ENCODE measurements around the gene NR5A2.

NR5A2 gene

DNA sequence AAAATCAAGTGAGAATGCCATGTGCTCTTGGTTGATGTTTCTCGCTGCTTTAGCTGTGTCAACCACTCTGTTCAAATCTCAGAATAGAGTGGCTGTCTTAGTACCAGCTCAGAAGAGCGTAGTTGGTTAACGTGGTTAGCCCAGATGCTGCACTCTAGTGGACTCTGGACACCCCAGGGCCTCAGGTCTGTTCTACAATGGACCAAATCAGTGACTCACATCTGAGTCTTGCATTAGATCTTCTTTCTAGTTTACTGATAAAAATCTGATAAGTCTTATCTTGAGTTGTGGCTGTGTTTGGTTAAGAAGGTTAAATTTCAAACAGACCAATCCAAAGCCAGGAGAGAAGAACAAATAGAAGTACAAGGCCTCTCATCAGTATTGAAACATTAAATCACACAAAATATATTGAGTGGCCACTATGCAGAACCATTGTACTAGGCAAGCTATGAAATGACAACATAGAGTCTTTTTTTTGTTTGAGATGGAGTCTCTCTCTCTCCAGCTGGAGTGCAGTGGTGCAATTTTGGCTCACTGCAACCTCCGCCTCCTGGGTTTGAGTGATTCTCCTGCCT is 104.1 kb downstream of the NR5A2 start:
- Histone ChIP-seq H3K36me3 (ENCODE audit: control insufficient read depth, low read depth, low read length) (no peaks in the 10 kb centered on the region), H3K4me1 (ENCODE audit: control insufficient read depth, low read depth, low read length) (peaks cover 14% of the 10 kb centered on the region), H3K27me3 (ENCODE audit: control insufficient read depth, insufficient read depth, low read length) (no peaks in the 10 kb centered on the region), H3K27ac (ENCODE audit: low read length) (no peak overlapping the region), H3K4me3 (ENCODE audit: low read length) (no peak overlapping the region), H3K9me3 (ENCODE audit: control insufficient read depth, low read depth, low read length) (no peaks in the 10 kb centered on the region), H3K9ac (ENCODE audit: low read length) (no peak overlapping the region)

DNA sequence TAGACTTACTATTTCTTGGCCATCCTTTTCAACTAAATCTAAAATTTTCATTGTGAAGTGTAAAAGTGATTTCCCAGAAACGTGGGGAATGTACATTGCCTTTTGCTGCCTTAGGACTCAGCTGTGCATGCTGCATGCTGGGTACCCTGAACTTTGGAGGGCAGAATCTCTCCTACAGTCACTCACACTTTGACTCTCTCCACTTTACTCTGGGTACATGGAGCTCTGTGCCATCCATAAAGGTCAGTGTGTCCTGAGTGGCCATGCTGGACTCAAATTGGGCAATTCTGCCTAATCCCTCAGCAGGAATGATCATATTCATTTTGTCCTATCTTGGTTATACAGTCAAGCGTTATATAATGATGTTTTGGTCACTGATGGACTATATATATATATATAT is 105.6 kb downstream of the NR5A2 start:
- no peaks in the 10 kb centered on the region for H3K9me3 ChIP-seq (ENCODE audit: control insufficient read depth, low read depth, low read length)
- H3K9ac ChIP-seq (ENCODE audit: low read length): no peak overlapping the region
- H3K4me1 ChIP-seq (ENCODE audit: control insufficient read depth, low read depth, low read length): peaks cover 14% of the 10 kb centered on the region
- H3K4me3 ChIP-seq (ENCODE audit: low read length): no peak overlapping the region
- no peaks in the 10 kb centered on the region for H3K36me3 ChIP-seq (ENCODE audit: control insufficient read depth, low read depth, low read length)
- H3K27me3 ChIP-seq (ENCODE audit: control insufficient read depth, insufficient read depth, low read length): no peaks in the 10 kb centered on the region
- no peak overlapping the region for H3K27ac ChIP-seq (ENCODE audit: low read length)

DNA sequence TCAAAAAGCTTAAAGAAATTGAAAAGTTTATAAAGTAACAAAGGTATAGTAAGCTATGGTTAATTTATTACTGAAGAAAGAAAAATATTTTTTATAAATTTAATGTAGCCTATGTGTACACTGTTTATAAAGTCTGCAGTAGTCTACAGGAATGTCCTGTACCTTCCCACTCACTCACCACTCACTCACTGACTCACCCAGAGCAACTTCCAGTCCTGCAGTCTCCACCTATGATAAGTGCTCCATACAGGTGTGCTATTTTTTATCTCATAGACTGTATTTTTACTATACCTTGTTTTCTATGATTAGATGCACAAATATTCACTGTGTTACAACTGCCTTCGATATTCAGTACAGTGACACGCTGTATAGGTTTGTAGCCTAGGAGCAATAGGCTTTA is 106.6 kb downstream of the NR5A2 start:
- H3K36me3 ChIP-seq (ENCODE audit: control insufficient read depth, low read depth, low read length): no peaks in the 10 kb centered on the region
- H3K9me3 ChIP-seq (ENCODE audit: control insufficient read depth, low read depth, low read length): no peaks in the 10 kb centered on the region
- H3K4me3 ChIP-seq (ENCODE audit: low read length): no peak overlapping the region
- H3K4me1 ChIP-seq (ENCODE audit: control insufficient read depth, low read depth, low read length): peaks cover 10% of the 10 kb centered on the region
- H3K27me3 ChIP-seq (ENCODE audit: control insufficient read depth, insufficient read depth, low read length): no peaks in the 10 kb centered on the region
- no peak overlapping the region for H3K27ac ChIP-seq (ENCODE audit: low read length)
- no peak overlapping the region for H3K9ac ChIP-seq (ENCODE audit: low read length)

DNA sequence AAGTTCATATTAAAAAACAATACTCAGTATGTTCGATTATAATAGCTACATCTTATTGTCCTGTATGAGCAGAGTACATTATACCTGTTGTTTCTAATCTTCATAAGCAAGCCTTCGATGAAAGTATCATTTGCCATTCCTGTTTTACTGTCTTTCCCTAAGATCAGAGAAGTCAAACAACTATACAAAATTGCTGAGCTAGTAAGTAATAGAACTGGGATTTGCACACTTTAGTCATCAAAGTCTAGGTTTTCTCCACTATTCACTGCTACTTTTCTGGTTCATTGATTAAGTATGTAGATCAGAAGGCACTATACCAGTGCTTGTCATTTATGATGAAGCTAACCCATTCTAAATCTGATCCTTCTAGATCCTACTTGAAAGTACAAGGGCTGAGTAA is 108.9 kb downstream of the NR5A2 start:
- H3K4me1 ChIP-seq (ENCODE audit: control insufficient read depth, low read depth, low read length): no peaks in the 10 kb centered on the region
- no peak overlapping the region for H3K9ac ChIP-seq (ENCODE audit: low read length)
- H3K36me3 ChIP-seq (ENCODE audit: control insufficient read depth, low read depth, low read length): no peaks in the 10 kb centered on the region
- no peak overlapping the region for H3K27ac ChIP-seq (ENCODE audit: low read length)
- H3K4me3 ChIP-seq (ENCODE audit: low read length): no peak overlapping the region
- no peaks in the 10 kb centered on the region for H3K27me3 ChIP-seq (ENCODE audit: control insufficient read depth, insufficient read depth, low read length)
- H3K9me3 ChIP-seq (ENCODE audit: control insufficient read depth, low read depth, low read length): no peaks in the 10 kb centered on the region

DNA sequence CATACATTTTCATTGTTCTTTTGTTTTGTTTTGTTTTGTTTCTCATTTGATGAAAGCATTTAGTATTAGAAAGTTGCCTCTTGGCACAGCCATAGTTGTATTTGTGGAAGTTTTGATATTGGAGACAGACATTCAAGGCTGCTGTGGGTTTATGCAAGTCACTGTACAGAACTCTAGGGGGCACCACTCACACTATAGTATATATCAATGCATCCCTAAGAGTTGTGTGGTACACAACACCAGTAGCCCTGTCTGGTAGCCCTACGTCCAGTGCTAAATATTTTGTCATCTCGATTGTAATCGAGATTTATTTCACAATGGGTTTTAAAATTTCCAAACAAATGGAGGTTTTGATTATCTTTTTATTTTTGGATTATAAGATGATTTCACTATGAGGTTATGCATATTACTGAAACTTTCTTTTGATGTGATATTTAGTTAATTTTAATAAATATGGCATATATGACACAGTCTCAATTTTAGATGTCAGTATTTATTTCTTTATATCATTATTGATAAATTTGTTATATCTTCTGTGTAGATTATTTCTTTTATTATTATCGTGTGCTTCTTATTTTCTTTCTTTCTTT is 112.2 kb downstream of the NR5A2 start:
- Histone ChIP-seq H3K27me3 (ENCODE audit: control insufficient read depth, insufficient read depth, low read length) (no peaks in the 10 kb centered on the region), H3K9ac (ENCODE audit: low read length) (no peak overlapping the region), H3K4me1 (ENCODE audit: control insufficient read depth, low read depth, low read length) (no peaks in the 10 kb centered on the region), H3K9me3 (ENCODE audit: control insufficient read depth, low read depth, low read length) (no peaks in the 10 kb centered on the region), H3K4me3 (ENCODE audit: low read length) (no peak overlapping the region), H3K36me3 (ENCODE audit: control insufficient read depth, low read depth, low read length) (no peaks in the 10 kb centered on the region), H3K27ac (ENCODE audit: low read length) (no peak overlapping the region)

DNA sequence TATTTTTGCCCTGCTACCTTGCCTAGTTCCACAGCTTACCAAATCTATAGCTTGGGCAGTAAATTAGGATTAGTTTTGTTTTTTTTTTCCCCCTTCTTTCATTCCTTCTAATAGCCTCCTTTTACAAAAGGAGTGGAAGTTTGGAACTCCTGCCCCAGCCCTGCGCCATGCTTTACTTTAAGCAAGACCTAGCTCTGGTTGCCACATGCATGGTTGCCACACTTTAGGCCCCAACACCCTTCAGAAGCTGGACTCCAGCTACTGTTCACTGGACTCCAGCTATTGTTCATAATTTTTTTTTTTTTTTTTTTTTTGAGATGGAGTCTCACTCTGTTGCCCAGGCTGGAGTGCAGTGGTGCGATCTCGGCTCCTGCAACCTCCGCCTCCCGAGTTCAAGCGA is 115.8 kb downstream of the NR5A2 start:
- Histone ChIP-seq H3K9ac (ENCODE audit: low read length) (no peak overlapping the region), H3K36me3 (ENCODE audit: control insufficient read depth, low read depth, low read length) (no peaks in the 10 kb centered on the region), H3K27me3 (ENCODE audit: control insufficient read depth, insufficient read depth, low read length) (no peaks in the 10 kb centered on the region), H3K9me3 (ENCODE audit: control insufficient read depth, low read depth, low read length) (no peaks in the 10 kb centered on the region), H3K4me1 (ENCODE audit: control insufficient read depth, low read depth, low read length) (no peaks in the 10 kb centered on the region), H3K4me3 (ENCODE audit: low read length) (no peak overlapping the region), H3K27ac (ENCODE audit: low read length) (no peak overlapping the region)

DNA sequence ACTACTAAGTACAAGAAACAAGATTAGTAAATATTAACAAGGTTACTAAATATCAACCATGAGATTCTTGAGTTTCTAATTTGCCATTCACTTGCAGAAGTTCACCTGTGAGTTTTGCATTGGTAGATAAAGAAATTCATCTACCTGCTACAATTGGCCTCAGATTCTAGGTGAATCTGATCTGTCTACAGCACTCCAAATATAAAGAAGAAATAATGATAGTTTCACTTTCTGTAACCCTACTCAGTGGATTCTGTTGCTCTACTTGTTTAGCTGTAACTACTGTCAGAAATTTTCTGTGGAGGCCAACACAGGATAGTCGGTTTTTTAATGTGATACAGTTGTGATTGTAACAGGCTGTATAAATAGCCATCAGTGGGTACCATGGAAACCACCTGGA is 118.6 kb downstream of the NR5A2 start:
- Histone ChIP-seq H3K9me3 (ENCODE audit: control insufficient read depth, low read depth, low read length) (no peaks in the 10 kb centered on the region), H3K4me1 (ENCODE audit: control insufficient read depth, low read depth, low read length) (no peaks in the 10 kb centered on the region)

DNA sequence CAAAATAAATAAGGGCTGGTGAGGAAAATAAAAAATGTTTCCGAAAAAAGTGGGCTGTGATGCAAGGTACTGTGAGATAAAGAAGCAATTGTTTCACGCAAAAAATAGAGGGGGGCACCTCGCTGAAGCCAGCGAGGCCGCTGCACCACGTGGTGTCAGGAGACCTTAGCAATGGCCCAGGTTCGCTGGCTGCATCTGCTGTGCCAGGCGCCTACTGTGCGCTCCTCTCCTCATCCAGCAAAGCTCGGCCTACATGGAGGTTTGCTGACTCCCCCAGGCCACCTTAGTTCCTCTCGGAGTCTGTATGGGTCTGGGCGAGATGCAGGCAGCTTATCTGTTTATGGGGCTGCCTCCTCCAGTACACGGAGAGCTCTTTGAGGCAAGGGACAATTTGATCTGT is 119.6 kb downstream of the NR5A2 start:
- Histone ChIP-seq H3K27me3 (ENCODE audit: control insufficient read depth, insufficient read depth, low read length) (no peaks in the 10 kb centered on the region), H3K9ac (ENCODE audit: low read length) (no peak overlapping the region), H3K36me3 (ENCODE audit: control insufficient read depth, low read depth, low read length) (no peaks in the 10 kb centered on the region), H3K4me1 (ENCODE audit: control insufficient read depth, low read depth, low read length) (no peaks in the 10 kb centered on the region), H3K9me3 (ENCODE audit: control insufficient read depth, low read depth, low read length) (no peaks in the 10 kb centered on the region), H3K27ac (ENCODE audit: low read length) (no peak overlapping the region), H3K4me3 (ENCODE audit: low read length) (no peak overlapping the region)

More for the DNA sequence above, 118.6 kb downstream of the NR5A2 start:
- no peak overlapping the region for H3K27ac ChIP-seq (ENCODE audit: low read length)
- H3K4me3 ChIP-seq (ENCODE audit: low read length): no peak overlapping the region
- no peaks in the 10 kb centered on the region for H3K27me3 ChIP-seq (ENCODE audit: control insufficient read depth, insufficient read depth, low read length)
- H3K36me3 ChIP-seq (ENCODE audit: control insufficient read depth, low read depth, low read length): no peaks in the 10 kb centered on the region
- no peak overlapping the region for H3K9ac ChIP-seq (ENCODE audit: low read length)

DNA sequence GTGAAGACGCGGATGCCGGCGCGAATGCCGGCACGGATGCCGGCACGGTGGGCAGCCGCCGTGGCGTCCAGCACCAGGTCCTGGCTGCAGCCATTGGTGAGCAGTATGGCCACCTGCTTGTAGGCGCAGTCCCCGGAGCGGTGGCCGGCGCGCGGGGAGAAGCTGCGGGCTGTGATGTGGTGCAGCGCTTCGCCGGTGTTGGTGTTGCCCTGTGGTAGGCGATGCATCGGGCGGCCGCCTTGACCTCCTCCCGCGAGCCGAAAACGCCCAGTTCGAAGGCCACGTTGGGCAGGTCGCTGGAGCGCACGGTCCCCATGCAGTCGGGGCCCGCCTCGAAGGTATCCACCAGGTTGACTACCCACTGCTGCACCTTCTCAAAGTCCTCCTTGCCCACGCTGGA is 120.2 kb downstream of the NR5A2 start:
- H3K27ac ChIP-seq (ENCODE audit: low read length): no peak overlapping the region

DNA sequence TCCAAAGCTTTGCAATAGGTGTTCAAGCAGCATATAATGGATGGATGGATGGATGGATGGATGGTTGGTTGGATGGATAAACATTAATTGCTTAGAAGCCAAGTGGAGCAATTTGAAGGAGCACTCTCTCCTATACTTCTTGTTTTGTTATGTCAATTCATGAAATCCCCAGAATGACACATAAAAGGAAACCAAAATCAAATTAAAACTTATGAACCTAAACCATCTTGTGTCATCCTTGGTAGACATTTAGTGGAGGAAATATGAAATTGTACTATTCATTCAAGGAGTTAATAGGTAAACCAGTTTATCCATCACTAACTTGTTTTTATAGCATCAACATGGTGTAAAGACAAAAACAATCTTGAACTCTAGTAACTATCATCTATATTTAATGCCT is 122.5 kb downstream of the NR5A2 start:
- Histone ChIP-seq H3K27ac (ENCODE audit: low read length) (no peak overlapping the region), H3K4me1 (ENCODE audit: control insufficient read depth, low read depth, low read length) (no peaks in the 10 kb centered on the region), H3K4me3 (ENCODE audit: low read length) (no peak overlapping the region), H3K9ac (ENCODE audit: low read length) (no peak overlapping the region), H3K36me3 (ENCODE audit: control insufficient read depth, low read depth, low read length) (no peaks in the 10 kb centered on the region), H3K27me3 (ENCODE audit: control insufficient read depth, insufficient read depth, low read length) (no peaks in the 10 kb centered on the region), H3K9me3 (ENCODE audit: control insufficient read depth, low read depth, low read length) (no peaks in the 10 kb centered on the region)

More for the DNA sequence above, 120.2 kb downstream of the NR5A2 start:
- Histone ChIP-seq H3K9ac (ENCODE audit: low read length) (no peak overlapping the region), H3K36me3 (ENCODE audit: control insufficient read depth, low read depth, low read length) (no peaks in the 10 kb centered on the region), H3K4me3 (ENCODE audit: low read length) (no peak overlapping the region), H3K9me3 (ENCODE audit: control insufficient read depth, low read depth, low read length) (no peaks in the 10 kb centered on the region), H3K27me3 (ENCODE audit: control insufficient read depth, insufficient read depth, low read length) (no peaks in the 10 kb centered on the region), H3K4me1 (ENCODE audit: control insufficient read depth, low read depth, low read length) (no peaks in the 10 kb centered on the region)

DNA sequence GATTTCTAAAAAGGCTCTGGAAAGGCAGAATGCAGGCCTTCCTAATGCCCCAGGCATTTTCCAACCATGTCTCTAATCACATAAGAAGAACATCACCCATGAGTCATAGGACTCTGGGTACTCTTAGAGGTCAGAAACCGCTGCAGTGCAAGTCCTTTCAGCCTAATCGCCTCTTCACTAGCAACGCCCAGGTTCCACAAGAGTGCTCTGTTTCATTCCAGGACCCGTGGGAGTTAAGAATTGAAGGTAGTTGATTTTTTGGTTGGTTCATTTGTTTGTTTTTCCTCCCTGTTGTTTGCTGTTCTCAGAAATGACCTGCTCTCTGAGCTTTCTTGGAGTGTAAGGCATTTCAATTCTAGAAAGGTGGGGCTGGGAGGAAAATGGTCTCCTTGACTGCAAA is 123.2 kb downstream of the NR5A2 start:
- Histone ChIP-seq H3K9ac (ENCODE audit: low read length) (no peak overlapping the region), H3K27me3 (ENCODE audit: control insufficient read depth, insufficient read depth, low read length) (no peaks in the 10 kb centered on the region), H3K4me3 (ENCODE audit: low read length) (no peak overlapping the region), H3K36me3 (ENCODE audit: control insufficient read depth, low read depth, low read length) (no peaks in the 10 kb centered on the region), H3K27ac (ENCODE audit: low read length) (no peak overlapping the region), H3K4me1 (ENCODE audit: control insufficient read depth, low read depth, low read length) (no peaks in the 10 kb centered on the region), H3K9me3 (ENCODE audit: control insufficient read depth, low read depth, low read length) (no peaks in the 10 kb centered on the region)

DNA sequence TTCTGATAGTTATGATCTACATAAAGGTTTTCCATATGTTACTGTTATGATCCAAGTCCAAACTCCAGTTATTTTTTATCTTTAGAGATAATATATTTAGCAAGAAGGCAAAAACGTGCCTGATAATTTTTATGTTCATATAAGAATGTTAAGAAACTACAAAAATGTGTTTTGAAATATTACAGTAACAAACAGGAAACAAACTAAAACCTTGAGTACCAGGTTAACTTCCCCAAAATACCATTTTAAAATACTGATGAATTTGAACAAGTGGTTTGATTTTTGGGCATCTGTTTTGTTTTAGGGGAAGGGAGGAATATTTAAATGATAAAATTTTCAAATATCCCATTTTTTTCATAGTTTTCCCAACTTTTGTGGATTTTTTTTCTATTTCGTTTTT is 124.8 kb downstream of the NR5A2 start:
- Histone ChIP-seq H3K9me3 (ENCODE audit: control insufficient read depth, low read depth, low read length) (no peaks in the 10 kb centered on the region), H3K9ac (ENCODE audit: low read length) (no peak overlapping the region), H3K36me3 (ENCODE audit: control insufficient read depth, low read depth, low read length) (no peaks in the 10 kb centered on the region), H3K27ac (ENCODE audit: low read length) (no peak overlapping the region), H3K27me3 (ENCODE audit: control insufficient read depth, insufficient read depth, low read length) (no peaks in the 10 kb centered on the region), H3K4me3 (ENCODE audit: low read length) (no peak overlapping the region), H3K4me1 (ENCODE audit: control insufficient read depth, low read depth, low read length) (no peaks in the 10 kb centered on the region)
